NCI-H1105 (cell line): ENCODE data around the gene UNC79.

Experiments used
- DNase-seq: peaks from one replicate; lab custom pipeline; 2025; lab: John Stamatoyannopoulos, UW

Gene UNC79

DNA sequence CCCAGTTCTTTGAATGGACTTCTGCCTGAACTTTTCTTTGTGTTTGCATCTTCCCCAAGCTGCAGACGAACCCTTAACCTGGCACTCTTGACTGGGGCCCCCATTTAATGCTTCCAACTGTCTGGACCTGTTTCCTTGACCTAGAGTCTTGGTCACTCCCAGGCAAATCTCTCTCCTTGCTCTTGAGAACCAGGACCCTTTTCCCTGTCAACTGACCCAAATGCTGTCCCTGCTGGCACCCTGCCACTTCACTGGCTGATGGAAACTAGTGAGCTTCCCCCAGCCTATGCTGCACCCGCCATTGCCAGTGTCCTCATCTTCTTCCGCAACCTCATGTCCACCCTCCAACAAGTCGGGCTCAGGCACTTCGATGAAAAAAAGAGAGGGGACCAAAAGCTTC, 278.1 kb downstream of the UNC79 start:
- no peak for DNase-seq

DNA sequence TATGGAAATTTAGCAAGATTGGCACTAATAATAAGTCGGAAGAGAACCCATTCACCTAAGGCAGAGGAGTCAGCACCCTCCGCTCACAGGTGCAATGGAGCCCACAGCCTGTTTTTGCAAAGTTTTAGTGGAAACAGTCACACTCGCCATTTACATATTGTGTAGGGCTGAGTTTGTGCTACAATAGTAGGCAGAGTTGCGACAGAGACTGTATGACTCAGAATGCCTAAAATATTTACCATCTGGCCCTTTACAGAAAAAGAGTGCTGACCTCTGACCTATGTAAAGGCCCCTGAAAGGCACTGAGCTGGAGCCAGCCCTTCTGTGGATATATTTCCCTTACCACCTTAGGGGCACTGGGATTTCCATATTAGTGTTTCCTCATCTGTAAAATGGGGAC, 278.5 kb downstream of the UNC79 start:
- DNase-seq, result no peak

GRCh38 chr14:93712079-93712837, 281.5 kb downstream of the UNC79 start:
- DNase-seq, result no peak

- no peak for DNase-seq
Observed at GRCh38 chr14:93712838-93713724, 282.3 kb downstream of the UNC79 start.

DNA sequence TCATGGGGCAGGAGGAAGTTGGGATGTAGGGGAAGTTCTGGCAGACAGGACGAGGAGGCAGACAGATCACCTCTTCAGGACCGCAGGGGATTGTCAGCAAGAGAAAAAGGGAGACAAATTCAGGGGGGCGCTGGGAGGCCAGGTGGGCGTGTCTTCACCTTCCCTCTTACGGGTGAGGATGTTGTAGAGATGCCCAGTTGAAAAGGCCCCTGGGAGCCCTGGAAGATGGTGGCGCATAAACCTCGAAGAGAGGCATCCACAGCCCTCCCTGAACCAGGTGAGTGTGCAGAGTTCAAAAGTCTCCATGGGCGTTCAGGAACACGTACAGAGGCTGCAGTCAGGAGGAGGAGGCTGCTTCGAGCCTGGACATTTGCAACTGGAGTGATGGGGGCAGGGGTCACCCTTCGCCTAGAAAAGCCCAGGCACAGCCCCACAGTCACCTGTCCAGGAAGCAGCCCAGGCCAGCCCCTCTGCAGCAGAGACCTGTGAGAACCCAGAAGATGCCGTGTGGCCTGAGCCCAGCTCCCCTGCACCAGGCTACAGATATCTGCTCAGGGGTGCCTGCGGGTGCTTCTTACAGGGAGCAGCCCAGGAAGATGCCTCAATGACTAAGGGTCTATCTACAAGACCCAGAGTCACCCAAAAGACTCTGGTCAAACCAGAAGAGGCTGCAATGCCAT, 283.1 kb downstream of the UNC79 start:
- DNase-seq, result no peak

GRCh38 chr14:93714605-93715004, 283.9 kb downstream of the UNC79 start:
- DNase-seq, result no peak

- no peak for DNase-seq
Observed at GRCh38 chr14:93715279-93715927, 284.7 kb downstream of the UNC79 start.

GRCh38 chr14:93716002-93716745, 285.4 kb downstream of the UNC79 start:
- no peak for DNase-seq

GRCh38 chr14:93716746-93717667, 286.3 kb downstream of the UNC79 start:
- DNase-seq, result no peak

DNA sequence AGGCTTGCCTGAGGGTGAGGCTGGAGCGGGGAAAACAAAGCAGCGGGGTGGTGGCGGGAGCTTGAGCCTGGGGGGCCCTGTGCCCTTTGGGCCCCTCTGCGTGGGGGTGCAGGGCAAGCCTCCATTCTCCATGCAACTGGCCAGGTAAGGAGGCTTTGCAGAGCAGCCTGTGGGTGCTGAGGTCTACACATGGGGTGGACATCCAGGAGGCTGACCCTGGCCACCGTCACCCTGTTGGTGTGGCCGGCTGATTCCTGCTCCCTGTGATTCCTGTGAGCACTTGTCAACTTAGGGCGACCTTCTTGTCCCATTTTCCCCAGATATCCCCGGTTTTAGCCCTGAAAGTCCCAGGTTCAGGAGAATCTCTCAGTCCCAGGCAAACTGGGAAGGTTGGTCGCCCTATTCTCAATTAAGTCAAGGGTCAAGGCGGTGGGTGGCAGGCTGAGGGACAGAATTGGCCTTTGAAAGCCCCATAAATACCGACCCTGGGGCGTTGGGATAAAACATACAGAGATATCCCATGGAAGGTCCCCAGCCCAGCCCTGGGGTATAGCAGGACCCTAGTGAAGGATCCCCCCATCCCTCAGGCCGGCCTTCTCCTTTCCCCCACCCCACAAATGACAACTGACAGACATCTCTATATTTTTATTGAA, 287.1 kb downstream of the UNC79 start:
- DNase-seq, result no peak

- no peak for DNase-seq
Observed at GRCh38 chr14:93719256-93719655, 288.5 kb downstream of the UNC79 start.

DNA sequence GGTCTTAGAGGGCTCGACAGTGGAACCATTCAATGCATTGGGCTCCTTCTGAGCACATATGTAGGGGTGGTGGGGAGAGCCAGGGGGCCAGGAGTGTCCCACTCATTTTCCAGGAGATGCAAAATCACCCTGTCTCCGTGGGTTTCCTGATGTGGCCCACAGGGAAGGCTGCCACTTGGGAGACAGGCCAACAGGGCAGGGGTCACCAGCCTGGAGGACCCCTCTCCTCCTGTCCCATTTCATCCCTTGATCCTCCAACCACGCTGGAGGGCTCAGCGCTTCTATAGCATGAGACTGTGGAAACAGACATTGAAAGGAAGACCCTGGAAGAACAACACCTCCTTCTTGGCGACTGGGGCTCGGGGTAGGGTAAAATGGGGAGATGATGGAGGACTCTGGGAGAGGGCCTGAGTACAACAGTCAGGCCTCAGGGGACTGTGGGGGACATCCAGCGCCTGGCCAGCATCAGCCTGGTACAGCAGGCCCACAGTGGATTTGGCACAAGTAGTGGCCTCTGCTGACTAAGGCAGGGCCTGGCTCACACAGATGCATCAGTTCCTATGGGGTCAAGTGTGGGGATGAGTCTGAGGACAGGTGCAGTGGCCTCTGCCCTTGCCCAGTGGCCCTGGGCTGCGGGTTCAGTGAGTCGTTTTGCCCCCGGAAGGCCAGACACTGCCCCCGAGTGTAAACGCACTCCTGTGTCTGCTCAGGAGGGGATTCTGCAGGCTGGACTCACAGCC, 289.5 kb downstream of the UNC79 start:
- DNase-seq, result no peak

DNA sequence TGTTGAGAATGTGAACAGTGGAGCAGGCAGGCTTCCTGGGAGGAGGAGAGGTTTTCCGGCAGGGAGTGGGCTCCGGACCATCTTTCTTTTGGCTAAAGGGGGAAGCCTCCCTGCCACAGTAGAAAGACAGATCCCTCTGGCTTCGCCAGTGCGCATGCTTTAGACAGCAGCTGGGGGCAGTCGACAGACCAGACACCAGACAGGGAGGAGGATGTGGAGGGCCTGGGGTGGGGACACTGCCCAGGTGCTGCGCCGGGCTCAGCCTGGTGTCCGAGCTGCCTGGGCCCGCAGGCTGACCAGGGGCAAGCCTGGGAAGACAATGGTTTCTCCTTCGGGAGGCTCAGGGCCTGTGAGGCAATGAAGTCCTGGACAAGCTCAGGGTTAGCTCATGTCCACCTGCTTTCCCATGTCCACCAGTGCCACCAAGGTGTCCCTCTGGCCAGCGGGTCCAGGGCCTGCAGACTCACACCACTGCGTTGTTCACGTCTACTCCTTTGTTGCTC, 290.3 kb downstream of the UNC79 start:
- DNase-seq, result no peak

GRCh38 chr14:93723001-93723400, 292.3 kb downstream of the UNC79 start:
- DNase-seq, result no peak

DNA sequence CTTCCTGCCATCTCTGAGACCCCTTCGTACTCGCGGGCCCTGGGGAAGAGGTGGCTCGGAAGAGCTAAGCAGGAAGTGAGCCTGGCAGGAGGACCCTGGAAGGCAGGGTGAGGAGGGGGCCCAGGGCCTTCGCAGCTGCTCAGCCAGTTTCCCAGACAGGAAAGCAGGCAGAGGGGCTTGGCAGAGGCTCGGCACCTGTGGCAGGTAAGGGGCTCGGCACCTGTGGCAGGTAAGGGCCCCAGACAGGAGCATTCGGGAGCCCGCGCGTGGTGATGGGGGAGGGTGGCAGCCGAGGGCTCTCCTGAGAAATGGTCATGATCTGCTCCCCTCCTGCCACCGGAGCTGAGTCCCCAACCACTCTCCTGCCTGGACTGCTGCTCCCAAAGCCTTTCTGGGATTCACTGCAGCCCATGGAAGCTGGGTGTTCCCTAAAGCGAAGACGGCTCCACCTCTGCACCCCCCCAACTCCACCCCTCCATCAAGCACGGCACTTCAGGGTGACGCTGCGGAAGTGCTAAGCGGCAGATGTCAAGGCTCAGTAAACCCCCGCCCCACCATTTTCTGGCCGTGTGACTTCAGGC, 294.4 kb downstream of the UNC79 start:
- DNase-seq, result no peak

GRCh38 chr14:93725993-93726392, 295.3 kb downstream of the UNC79 start:
- no peak for DNase-seq

DNA sequence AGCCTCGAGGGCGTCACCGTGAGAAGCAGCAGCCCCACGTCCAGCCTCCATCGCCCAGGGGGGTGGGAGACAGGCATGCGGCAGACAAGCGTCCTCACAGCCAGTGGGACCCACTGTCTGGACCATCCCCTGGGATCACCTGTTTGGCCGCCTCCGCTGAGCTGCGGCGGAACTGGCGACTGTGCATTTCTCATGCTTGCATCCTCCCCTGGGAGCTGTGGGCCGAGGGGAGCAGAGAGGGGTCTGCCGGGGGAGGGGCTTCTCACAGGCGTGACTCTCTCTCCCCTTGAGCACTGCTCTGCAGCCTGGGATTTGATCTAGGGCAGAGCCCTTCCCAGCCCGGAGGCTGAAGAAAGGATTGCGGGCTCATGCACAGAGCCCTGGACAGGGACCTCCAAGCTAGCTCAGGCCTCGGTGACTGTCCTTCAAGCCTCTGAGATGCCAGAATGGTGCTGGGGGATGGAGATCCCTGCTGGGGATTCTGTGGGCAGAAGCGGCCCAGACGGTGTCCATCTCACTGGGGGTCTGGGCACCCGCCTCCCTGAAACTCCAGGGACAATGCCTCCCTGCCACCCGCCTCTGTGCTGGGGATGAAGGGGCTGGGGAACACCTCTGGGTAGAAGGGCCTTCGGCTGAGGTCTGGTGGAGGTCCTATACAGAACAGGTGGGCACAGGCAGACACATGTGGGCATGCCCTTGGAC, 296.5 kb downstream of the UNC79 start:
- DNase-seq, result no peak
